ENCODE results near the gene RAET1L.

DNA sequence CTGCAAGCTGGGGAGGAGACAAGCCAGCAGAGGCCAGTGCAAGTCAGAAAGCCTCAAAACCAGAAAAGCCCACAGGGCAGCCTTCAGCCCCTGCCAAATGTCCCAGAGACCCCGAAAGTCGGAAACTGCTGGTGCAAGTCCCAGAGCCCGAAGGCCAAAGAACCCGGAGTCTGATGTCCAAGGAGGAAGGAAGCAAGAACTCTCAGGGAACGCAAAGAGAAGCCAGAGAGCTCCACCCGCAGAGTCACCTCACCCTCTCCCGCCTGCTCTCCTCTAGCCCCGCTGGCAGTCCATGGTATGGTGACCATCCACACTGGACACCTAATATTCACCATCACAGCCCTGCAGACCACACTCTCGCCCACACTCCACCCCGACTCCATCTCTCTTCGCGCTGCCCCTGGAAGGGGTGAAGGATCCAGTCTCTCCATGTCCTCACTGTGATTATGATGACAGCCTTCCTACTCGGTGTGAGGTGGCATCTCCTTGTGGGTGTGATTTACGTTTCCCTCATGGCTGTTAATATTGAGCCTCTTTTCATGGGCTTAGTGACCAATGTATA is 33.0 kb upstream of the RAET1L start:
- TF ChIP-seq, protein P1, sequence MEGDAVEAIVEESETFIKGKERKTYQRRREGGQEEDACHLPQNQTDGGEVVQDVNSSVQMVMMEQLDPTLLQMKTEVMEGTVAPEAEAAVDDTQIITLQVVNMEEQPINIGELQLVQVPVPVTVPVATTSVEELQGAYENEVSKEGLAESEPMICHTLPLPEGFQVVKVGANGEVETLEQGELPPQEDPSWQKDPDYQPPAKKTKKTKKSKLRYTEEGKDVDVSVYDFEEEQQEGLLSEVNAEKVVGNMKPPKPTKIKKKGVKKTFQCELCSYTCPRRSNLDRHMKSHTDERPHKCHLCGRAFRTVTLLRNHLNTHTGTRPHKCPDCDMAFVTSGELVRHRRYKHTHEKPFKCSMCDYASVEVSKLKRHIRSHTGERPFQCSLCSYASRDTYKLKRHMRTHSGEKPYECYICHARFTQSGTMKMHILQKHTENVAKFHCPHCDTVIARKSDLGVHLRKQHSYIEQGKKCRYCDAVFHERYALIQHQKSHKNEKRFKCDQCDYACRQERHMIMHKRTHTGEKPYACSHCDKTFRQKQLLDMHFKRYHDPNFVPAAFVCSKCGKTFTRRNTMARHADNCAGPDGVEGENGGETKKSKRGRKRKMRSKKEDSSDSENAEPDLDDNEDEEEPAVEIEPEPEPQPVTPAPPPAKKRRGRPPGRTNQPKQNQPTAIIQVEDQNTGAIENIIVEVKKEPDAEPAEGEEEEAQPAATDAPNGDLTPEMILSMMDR (IDR thresholded peaks at IDR 0.05): no peak
- no peak for TF ChIP-seq POLR2A (IDR thresholded peaks at IDR 0.05)

Measured in testis (tissue), 2 donors.